Ramos (cell line): ENCODE data around the gene JARID2.
"Not testable (repeated sequence)": the region's sequence is repeated elsewhere in the genome, so short reads cannot be mapped to it uniquely, and the experiment has no call there.

Experiments
- in situ Hi-C: fragments of 300-500 bp; cut with MboI; formaldehyde crosslinking; loops from one replicate; pipeline ENCODE4 v1.14.3; 2022; ENCODE audit warnings: low sequenced_read_pairs; ENCODE audit not compliant: unreplicated experiment

Gene JARID2

DNA sequence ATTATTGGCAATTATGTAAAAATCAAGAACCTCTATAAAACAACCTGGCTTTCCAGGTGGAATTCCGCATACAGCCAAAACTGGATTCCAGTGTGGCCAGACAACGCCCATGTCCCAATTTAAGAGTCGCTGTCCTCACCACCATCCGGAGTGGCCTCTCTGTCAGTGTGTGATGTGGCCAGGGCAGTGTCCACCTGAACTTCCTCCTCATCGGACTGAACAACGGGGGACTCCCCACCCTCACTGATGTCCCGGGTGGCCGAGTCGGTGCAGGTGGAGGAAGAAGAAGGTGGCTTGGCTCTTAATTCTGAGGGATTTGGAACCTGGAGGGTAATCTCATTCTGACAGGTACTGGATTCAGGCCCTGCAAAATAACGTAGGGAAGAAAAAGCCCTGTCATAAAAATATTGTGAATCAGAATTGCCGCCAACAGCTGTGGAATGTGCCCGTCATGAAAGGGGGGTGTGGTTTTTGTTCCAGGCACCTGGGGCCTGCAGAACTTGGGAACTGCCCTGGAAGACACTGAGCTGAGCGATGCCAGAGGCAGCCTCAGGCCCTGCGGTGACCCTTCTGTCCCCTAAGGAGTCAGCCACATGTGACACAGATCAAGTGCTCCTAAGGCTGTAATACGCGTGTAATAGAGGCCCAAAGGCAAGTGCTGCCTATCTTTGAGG lies 277.1 kb downstream of the JARID2 start:
- in situ Hi-C loops = no loop called here

DNA sequence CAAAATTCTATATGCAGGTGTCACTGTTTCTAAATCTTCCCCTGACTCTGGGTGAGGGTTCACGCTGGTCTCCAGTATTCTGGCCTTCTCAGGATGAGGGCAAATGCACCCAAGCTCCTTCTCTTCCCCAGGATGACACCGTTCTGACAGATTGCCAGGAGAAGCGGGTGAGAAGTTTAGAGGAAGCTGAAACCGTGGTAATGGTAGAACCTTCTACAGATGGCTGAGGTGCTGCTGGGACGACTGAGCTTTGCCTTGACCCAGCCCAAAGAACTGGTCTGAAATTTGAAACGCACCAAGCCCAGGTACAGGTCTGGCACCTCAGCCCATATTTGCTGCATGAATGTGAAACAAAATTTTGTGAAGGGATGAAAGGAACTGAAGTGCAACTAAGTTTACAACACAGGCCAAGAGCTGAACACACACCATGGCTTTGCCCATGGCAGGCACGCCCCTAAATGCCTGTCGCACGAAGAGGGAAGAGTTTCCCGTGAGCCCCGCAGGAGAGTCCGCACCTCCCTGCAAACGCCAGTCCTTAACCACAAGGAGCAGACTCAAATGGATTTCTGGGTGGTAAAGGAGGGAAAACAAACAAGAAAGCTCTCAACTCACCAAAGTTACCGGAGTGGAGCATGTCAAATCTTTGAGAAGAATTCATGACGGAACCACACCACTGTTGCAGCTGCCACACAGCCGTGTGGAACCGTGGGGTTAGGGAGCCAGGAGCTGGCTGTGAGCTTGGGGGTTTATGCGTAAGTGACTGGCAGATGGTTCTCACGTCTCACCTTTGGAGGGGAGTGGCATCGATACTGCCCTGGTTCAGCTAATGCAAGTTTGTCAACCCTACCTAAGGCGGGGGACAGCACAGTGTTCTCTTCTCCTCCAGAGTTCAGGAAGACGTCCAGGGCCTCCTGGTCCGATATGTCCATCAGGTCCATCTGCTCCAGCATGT lies 278.1 kb downstream of the JARID2 start:
- in situ Hi-C loops = no loop called here

DNA sequence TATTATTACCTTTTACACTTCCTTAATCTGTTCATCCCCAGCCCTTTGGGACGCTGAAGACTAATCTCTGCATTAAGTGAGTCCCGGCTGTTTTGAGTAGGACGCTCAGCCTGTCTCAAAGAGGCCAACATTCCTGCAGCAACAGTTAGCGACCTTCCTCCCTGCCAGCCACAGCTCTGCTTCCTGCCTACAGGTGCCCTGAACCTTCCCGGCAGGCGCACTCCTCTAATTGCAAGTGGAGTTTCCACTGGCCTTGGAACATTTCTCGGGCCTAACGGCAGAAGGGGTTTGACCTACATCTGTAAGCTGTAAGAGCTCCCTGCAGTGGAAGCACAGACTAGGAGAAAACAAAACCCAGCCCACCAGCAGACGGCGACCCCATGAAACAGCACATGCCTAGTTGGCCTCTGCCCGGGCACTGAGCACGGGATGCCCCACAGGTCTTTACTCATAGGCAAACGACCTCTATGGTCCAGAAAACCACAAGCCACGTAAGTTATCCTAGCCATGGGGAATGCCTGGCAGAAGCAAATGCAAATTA lies 279.1 kb downstream of the JARID2 start:
- in situ Hi-C loops = no loop called here

DNA sequence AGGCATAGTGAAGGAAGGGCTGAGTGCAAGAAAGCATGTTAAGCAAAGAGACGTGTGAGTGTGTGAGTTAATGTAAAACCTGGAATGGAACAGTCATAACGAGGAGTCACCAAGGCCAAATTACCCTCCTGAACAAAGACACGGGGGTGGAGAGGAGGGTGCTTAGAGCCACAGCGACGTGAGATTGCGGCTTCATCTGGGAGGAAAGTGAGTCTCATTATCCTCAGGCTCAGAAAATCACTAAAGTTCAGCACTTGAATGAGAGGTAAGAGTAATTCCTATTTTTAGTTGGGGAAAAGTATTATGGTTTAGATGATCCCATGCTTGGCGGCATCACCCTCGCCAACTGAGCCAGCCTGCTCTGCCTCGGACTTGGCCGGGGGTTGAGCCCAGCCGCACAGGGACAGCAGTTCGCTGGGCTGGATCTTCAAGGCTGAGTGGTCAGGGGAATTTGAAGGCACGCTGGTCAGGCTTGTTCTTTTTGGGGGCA lies 280.4 kb downstream of the JARID2 start:
- in situ Hi-C loops = no loop called here

DNA sequence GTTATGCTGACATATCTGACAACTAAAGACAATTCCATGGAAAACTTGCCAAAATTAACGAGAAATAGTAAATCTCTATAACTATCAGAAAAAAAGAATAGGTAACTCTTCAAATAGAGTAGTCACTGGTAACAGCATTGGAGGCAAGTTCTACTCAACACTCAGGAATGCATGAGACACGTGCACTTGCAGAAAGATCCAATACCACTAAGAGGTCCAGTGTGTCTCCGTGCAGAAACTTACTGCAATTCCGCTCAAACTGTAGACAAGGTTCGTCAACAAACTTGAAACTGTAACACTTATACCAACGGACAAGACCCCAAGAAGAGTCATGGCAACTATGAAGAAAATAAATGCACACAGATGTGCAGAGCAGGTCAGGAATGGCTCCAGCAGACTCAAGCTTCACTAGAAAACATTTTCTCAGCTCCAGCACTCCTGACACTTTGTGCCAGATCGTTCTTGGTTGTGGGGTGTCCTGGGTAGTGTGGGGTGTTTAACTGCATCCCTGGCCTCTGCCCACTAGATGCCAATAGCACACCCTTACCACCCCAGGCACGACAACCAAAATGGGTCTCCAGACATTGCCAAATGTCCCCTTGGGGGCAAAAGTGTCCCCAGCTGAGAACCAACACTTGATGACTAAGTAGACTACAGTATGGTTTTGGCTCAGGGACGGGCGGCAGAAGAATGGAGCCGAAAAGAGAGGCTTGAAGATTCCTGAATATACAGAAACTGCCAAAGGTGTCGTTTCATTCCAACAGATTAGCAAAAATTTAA lies 282.2 kb downstream of the JARID2 start:
- in situ Hi-C loops = no loop called here

DNA sequence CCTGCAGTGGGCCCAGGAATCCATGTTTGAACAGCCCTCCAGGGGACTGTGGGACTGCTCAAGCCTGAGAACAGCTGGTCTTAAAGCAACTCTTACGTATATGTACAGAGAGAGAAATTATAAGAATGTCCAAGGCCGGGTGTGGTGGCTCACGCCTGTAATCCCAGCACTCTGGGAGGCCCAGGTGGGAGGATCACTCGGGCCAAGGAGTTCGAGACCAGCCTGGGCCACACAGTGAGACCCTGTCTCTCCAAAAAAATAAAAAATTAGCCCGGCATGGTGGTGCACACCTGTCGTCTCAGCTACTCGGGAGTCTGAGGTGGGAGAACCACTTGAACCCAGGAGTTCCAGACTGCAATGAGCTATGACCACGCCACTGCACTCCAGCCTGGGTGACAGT lies 283.0 kb downstream of the JARID2 start:
- in situ Hi-C loops = no loop called here

DNA sequence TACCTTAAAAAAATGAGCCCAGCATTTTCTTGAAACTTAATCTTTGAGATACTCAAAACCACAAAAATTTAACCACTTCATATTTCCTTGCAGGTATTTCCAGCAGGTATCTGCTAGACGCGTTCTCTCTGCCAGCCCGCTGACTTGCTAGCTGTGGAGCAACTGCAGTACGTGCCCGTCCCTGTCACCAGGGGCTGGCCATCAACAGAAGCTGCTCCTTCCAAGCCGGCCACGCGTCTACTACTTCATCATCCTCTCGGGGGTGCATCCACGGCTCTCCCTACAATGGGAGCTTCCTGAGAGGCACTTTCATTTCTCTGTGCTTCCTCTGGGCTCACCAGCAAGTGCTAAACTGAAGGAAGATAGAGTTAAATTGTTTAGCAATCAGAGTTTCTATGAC lies 284.5 kb downstream of the JARID2 start:
- in situ Hi-C loops = no loop called here

DNA sequence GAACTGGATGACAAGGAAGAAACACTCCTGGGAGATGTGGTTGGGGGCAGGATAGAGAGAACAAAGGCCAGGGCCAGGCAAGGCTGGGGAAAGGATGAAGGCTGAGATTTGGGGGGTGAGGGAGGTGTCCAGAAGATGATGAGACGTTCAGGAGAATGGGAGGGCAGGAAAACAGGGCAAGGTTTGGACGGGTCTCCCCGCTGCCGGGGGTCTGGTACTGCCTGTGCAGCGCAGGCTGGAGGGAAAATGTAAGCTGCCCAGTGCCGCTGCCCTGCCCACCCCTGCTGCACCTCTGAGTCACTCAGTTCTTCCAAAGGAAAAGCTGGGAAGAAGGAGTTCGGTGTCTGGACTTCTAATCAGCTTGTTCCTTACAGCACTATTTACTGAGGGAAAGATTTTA lies 286.1 kb downstream of the JARID2 start:
- in situ Hi-C loops = no loop called here

DNA sequence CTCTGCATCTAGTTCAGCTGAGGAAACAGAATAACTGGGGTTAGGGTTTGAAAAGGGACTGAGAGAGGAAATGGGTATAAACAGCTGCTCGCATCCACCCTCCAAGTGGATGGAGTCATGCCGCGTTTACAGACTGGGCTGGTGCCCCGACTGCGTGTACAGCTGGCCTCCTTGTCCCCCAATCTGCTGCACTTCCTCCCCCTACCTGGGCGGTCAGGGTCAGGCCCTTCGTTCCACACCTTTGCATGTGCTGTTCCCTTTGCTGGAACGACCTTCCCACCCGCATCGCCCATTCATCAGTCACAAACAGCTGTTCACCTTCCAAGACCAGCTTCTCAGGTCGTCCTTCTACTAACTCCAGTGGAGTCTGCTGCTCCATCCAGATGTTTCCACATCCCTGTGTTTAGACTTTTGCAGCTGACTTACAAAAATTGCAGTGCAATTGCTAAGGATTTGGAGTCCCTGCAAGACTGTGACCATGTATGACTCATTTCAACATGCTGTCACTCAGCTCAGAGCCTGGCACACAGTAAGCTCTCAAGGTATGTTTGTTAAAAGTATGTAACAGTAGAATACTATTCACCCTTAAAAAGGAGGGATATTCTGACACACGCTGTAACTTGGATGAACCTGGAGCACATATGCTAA lies 287.6 kb downstream of the JARID2 start:
- in situ Hi-C loops = no loop called here

DNA sequence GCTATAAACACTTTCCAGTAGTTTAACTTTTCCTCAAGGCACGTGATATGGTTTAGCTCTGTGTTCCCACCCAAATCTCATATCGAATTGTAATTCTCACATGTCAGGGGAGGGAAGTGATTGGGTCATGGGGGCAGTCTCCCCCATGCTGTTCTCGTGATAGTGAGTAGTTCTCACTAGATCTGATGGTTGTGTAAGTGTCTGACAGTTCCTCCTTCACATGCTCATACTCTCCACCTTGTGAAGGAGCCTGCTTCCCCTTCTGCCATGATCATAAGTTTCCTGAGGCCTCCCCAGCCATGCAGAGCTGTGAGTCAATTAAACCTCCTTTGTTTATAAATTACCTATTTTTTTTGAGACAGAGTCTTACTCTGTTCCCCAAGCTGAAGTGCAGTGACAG lies 289.1 kb downstream of the JARID2 start:
- in situ Hi-C loops = no loop called here

DNA sequence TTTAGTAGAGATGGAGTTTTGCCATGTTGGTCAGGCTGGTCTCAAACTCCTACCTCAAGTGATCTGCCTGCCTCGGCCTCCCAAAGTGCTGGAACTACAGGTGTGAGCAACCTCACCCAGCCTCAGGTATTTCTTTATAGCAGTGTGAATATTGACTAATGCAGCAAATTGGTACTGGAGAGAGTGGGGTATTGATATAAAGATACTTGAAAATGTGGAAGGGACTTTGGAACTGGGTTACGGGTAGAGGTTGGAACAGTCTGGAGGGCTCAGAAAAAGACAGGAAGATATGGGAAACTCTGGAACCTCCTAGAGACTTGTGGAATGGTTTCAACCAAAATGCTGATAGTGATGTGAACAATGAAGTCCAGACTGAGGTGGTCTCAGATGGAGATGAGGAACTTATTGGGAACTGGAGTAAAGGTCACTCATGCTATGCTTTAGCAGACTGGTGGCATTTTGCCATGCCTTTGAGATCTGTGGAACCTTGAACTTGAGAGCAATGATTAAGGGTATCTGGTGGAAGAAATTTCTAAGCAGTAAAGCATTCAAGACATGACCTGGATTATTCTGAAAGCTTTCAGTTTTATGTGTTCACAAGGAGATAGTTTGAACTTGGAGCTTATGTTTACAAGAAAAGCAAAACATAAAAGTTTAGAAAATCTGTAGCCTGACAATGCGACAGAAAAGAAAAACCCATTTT lies 289.8 kb downstream of the JARID2 start:
- in situ Hi-C loops = no loop called here

DNA sequence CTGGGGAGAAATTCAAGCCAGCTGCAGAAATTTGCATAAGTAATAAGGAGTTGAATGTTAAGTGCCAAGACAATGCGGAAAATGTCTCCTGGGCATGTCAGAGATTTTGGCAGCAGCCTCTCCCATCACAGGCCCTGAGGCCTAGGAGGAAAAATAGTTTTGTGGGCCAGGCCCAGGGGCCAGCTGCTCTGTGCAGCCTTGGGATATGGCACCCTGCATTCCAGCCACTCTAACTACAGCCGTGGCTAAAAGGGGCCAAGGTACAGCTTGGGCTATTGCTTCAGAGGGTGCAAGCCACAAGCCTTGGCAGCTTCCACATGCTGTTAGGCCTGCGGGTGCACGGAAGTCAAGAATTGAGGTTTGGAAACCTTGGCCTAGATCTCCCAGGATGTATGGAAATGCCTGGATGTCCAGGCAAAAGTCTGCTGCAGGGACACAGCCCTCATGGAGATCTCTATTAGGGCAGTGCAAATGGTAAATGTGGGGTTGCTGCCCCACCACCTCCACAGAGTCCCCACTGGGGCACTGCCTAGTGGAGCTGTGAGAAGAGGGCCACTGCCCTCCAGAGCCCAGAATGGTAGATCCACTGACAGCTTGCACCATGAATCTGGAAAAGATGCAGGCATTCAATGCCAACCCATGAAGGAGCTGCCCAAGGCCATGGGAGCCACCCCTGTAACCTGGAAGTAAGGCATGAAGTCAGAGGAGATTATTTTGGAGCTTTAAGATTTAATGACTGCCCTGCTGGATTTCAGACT lies 290.5 kb downstream of the JARID2 start:
- in situ Hi-C loops = no loop called here

DNA sequence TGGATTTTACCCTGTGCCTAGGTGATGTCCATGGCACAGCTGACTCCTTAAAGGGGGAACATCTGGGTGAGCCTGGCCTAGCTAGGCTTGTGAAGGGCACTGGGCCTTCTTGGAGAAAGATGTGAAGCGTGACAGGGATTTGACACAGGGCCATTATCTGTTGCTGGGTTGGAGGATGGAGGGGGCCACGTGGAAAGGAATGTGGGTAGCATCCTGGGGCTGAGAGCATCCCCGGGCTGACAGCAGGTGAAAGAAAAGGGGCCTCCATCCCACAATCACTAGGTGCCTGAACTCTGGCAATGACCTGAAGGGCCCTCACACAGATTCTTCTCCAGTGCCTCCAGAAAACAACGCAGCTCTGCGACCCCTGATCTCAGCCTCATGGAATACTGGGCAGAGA lies 292.2 kb downstream of the JARID2 start:
- in situ Hi-C loops = no loop called here

DNA sequence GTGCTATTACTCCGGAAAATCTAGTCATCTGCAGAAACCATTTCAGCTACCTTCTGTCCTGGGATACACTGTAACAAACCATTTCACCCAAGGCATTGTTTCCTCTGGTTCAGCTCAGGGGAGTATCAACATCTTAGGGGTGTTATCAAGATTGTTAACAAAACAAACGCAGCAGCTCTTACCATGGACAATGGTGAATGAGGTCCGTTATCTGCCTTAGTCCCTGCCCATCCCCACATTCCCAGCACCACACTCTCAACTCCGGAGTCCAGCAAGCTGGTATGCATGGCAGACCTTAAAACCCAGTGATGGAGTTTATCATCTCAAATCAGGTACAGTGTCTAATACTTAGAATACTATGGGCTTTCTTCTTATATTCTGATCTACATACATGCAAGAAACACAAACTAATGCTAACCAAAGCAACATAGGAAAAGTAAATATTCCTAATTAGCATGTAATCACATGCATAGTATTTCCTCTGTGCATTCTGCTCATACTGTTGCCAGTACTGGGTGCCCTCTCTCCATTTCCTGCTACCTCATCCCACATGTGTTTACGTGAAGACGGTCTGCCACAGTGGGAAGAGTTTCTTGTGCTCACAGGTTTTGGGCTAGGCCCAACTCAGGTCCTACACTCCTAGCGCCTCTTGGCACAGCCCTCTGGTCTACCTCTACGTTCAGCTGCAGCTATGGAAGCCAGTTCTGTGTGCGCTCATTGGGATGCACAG lies 293.1 kb downstream of the JARID2 start:
- in situ Hi-C loops = no loop called here

DNA sequence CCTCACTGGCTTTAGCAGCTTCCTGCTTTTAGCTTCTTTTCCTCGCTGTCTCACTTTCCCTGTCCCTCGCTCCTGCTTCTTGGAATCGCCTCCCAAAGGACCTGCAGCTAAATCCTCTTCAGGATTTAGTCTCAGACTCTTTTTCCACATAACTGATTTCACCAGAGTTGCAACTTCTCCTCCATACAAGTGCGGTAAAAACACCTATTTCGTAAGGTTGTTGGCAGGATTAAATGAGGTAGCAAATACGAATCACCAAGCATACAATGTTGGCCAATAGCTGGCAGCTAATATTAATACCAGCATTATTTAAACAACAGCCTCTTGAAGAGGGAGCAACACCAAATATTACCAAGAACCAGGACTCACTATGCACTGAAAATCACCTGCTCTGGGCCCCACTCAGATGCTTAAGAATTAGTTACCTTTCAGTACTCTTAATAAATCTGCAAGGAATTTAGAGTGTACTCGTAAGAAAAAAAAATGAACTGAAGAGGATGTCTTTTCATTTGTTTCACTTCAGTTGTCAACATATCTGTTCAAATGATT lies 293.9 kb downstream of the JARID2 start:
- in situ Hi-C loops = no loop called here

DNA sequence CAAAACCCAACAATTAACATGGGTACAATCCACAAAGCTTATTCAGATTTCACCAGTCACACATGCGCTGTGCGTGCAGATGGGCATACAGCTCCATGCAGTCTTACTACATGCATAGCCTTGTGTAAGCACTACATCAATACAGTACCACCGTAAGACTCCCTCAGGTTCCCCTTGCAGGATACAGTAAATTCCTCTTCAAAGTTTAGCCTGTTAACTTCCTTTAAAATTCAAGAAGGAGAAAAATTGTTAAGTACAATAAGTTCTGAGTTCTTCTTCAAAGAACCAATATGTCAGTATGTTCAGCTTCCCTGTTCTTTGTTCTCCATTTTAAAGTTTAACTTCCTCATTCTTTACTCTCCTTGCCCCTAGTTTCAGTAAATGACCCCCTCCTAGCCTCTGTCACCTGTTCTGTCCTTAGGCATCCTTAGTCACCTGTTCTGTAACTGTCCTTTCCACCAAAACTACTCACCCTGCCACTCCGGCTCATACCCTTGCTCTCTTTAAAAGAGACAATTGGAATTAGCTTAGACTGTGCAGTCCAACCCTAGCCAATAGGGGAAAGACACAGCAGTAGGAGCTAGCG lies 297.6 kb downstream of the JARID2 start:
- in situ Hi-C loops = not testable (repeated sequence)

DNA sequence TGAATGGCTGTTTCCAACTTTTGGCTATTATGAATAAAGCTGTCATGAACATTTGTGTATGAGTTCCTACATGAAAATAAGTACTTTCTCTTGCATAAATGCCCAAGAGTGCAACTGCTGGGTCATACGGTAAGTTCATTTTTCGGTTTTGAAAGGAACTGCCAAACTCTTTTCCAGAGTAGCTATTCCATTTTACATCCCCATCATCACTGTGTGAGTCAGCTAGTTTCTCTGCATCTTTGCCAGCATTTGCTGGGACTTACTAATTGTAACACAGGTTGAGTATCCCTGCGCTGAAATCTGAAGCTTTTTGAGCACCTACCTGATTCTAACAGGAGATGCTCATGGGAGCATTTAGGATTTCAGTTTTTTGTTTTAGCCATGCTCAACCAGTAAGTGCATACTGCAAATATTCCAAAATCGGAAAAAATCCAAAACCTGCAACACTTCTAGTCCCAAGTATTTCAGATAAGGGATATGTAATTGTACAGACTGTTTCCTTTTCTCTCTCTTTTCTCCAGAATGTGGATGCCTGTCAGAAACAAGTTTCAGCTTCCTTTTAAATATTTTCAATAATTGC lies 298.5 kb downstream of the JARID2 start:
- in situ Hi-C loops = no loop called here
